HG02840 (cell line): ENCODE measurements around the gene FAM3B.

ENCODE experiments used
- ATAC-seq: cut with Tn5 transposase; IDR thresholded peaks from one replicate; pipeline ENCODE4 v1.9.1; 2021; ENCODE audit warnings: mild to moderate bottlenecking, moderate library complexity, moderate number of reproducible peaks; ENCODE audit not compliant: unreplicated experiment, low FRiP score

The FAM3B gene

GRCh38 chr21:41317458-41317857 lies 857 bp downstream of the FAM3B start:
- no peak for ATAC-seq

- ATAC-seq, result no peak
Observed at GRCh38 chr21:41318218-41318617, 1.6 kb downstream of the FAM3B start.

- ATAC-seq, result no peak
Observed at GRCh38 chr21:41319273-41319672, 2.7 kb downstream of the FAM3B start.

- ATAC-seq, result no peak
Observed at GRCh38 chr21:41321211-41321907, 4.8 kb downstream of the FAM3B start.

GRCh38 chr21:41321908-41322495 lies 5.4 kb downstream of the FAM3B start:
- ATAC-seq, result no peak

- no peak for ATAC-seq
Observed at GRCh38 chr21:41322496-41323382, 6.1 kb downstream of the FAM3B start.

GRCh38 chr21:41325138-41325912 lies 8.7 kb downstream of the FAM3B start:
- no peak for ATAC-seq

- ATAC-seq, result no peak
Observed at GRCh38 chr21:41326414-41327080, 9.9 kb downstream of the FAM3B start.

- ATAC-seq, result no peak
Observed at GRCh38 chr21:41327753-41328152, 11.2 kb downstream of the FAM3B start.

GRCh38 chr21:41328660-41329607 lies 12.3 kb downstream of the FAM3B start:
- ATAC-seq, result no peak

- ATAC-seq, result no peak
Observed at GRCh38 chr21:41333752-41334151, 17.2 kb downstream of the FAM3B start.

GRCh38 chr21:41337515-41337914 lies 20.9 kb downstream of the FAM3B start:
- no peak for ATAC-seq

- no peak for ATAC-seq
Observed at GRCh38 chr21:41338455-41338854, 21.9 kb downstream of the FAM3B start.

- ATAC-seq, result no peak
Observed at GRCh38 chr21:41342035-41342434, 25.4 kb downstream of the FAM3B start.

- no peak for ATAC-seq
Observed at GRCh38 chr21:41344146-41344545, 27.5 kb downstream of the FAM3B start.

- no peak for ATAC-seq
Observed at GRCh38 chr21:41345356-41345755, 28.8 kb downstream of the FAM3B start.

GRCh38 chr21:41345934-41346685 lies 29.5 kb downstream of the FAM3B start:
- ATAC-seq, result no peak

GRCh38 chr21:41346758-41347157 lies 30.2 kb downstream of the FAM3B start:
- ATAC-seq, result no peak
